LNCAP (cell line): ENCODE measurements around the gene RAB40C.

Experiments
- TF ChIP-seq, protein P1 (sequence below): fragments of 450-650 bp; IDR thresholded peaks from 2 replicates; pipeline ENCODE4 v1.5.1; 2017; ENCODE audit warnings: mild to moderate bottlenecking

The RAB40C gene

DNA sequence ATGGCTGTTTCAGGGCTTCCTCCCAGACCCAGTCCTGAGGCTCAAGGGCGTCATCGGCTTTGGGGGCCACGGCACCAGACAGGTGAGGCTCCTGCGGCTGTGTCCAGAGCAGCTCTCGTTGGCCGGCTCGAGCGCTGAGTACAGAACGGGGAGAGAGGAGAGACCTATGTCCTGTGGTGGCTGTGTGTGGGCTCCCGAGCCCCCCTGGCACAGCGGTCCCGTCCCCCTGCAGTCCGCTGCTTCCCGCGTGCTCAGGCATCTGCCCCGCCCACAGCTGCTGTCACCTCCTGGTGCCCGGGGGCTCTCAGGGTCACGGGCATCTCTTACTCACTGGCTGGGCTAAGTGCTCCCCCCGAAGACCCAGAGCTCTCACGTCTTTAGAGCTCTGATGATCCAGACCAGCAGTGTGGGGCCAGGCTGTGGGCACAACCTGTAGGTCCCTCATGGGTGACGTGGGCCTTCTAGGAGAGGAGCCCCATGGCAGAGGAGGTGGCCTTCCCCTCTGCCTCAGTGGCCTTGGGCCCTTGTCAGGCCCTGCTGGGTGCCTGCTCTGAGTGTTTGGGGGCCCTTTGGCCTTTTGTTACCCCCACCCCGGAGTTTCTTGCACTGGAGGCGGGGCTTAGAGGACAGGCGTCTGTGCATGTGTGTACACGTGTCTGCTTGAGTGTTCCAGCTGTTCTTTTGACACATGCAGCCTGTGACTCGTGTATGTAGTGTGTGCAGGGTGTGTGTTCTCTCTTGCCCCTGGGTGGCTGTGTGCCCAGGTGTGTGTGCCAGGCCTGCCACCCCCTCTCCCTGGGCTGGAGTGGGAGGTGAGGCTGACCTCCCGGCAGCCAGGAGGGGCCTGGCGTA is 62.8 kb downstream of the RAB40C start:
- TF ChIP-seq, protein P1, sequence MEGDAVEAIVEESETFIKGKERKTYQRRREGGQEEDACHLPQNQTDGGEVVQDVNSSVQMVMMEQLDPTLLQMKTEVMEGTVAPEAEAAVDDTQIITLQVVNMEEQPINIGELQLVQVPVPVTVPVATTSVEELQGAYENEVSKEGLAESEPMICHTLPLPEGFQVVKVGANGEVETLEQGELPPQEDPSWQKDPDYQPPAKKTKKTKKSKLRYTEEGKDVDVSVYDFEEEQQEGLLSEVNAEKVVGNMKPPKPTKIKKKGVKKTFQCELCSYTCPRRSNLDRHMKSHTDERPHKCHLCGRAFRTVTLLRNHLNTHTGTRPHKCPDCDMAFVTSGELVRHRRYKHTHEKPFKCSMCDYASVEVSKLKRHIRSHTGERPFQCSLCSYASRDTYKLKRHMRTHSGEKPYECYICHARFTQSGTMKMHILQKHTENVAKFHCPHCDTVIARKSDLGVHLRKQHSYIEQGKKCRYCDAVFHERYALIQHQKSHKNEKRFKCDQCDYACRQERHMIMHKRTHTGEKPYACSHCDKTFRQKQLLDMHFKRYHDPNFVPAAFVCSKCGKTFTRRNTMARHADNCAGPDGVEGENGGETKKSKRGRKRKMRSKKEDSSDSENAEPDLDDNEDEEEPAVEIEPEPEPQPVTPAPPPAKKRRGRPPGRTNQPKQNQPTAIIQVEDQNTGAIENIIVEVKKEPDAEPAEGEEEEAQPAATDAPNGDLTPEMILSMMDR: no peak

DNA sequence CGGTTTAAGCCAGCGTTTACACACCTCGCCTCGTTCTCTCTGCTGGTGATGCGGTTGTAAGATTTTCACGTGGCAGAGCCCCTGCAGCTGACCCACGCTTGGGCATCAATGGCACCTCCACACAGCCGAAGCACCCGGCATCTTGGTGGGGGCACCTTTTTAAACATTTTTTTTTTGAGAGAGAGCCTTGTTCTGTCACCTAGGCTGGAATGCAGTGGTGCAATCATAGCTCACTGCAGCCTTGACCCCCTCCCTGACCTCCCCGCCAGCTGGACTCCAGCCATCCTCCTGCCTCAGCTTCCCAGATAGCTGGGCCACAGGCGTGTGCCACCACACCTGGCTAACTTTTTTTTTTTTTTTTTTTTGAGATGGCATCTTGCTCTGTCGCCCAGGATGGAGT is 64.2 kb downstream of the RAB40C start:
- TF ChIP-seq, protein P1: no peak

DNA sequence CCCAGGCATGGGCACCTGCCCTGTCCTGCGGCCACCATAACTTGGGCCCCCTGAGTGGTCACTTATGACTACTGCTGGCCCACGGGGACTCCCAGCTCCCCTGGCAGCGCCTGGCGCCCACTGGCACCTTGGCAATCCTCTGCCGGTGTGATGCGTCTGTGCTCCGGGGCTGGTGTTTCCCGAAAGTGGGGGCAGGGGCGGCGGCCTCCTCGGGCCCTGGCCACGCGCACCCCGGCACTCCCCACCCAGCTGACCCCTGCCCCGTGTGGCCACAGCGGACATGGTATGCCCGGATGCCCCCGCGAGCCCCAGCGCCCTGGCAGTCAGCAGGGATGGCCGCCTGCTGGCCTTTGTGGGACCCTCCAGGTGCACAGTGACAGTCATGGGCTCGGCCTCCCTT is 67.6 kb downstream of the RAB40C start:
- TF ChIP-seq, protein P1: no peak

DNA sequence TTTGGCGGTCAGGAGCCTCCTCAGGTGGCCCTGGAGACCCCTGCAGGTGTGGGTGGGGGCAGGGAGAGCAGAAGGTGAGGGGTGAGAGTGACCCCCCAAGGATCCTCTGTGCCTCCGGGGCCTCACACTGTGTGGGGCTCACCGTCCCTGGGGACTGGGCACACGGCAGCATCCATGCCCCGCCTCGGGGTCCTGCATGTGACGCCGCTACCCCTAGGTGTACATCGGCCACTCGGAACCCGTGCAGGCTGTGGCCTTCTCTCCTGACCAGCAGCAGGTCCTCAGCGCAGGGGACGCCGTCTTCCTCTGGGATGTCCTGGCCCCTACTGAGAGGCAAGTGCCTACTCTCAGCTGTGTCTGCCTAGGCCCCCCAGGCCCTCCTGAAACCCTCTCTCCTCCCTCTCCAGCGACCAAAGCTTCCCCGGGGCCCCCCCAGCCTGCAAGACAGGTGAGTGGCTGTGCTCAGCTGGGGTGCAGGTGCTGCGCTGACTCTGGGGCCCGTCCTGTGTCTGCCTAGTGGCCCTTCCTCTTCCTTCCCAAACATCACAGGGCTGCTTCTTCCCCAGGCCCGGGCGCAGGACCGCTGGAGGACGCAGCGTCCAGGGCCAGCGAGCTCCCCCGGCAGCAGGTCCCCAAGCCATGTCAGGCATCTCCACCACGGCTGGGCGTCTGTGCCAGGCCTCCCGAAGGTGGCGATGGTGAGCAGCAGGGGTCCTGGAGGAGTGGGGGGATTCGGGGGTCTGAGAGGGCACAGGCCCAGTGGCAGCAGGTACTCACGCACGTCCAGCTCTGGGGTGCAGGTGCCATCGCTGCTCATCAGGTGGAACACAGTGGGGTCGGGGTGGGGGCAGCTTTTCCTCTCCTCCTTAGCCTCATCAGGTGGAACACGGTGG is 69.1 kb downstream of the RAB40C start:
- TF ChIP-seq, protein P1: peak; percentile 17; the same call in 1 of the 2 replicates

DNA sequence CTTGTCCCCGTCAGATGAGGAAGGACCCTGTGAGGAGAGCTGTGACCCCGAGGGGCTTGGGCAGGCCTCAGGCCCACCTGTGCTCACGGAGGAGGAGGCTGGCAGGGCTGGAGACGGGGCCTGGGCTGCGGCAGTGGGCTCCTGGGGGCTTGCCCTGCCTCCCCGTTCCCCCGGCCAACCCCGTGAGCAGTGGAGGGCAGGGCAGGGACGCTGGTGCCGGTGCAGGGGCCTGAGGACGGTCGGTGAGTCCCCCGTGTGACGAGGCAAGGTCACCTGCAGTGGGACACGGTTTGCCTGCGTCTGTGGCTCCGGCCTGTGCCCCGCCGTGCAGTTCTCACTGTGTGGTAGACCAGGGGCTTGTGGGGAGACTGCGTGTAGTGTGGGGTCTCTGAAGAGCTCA is 69.8 kb downstream of the RAB40C start:
- TF ChIP-seq, protein P1: no peak

DNA sequence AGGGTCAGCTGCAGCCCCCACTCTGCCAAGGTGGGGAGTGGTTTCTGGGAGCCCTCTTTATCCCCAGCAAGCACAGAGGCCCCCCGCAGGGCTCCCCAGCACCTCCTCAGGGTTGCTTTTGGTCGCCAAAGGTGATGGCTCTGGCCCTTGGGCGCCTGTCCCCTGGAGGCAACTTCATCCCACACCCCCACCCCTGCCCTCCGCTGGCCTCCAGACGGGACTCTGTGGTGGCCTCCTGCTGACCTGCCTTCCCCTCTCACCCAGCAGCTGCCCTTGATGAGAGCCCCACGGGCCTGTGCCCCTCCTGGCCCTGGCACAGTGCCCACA is 70.2 kb downstream of the RAB40C start:
- TF ChIP-seq, protein P1: no peak

DNA sequence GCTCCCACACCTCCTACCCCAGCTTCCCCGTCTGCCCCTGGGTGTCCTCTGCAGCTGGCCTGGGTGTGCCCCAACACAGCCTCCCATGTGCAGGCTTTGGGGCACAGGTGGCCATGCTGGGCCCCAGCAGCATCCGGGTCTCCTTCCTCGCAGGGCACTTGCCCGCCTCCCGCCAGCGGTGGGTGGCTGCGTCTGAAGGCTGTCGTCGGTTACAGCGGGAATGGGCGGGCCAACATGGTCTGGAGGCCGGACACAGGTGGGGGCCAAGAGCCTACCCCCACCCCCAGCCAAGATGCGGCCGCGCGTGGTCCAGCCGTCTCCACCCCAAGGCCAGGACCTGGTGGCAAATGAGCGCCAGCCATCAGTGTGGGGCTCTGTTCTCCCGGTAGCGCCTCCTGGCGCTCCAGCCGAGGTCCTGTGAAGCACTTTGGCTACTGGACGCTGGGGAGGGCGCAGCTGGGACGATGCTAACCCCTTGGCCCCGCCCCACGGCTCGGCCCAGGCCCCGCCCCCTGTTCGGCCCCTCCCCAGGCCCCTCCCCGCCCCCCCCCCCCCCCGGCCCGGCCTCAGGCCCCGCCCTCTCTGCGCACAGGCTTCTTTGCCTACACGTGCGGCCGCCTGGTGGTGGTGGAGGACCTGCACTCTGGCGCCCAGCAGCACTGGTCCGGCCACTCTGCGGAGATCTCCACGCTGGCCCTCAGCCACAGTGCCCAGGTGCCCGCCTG is 70.8 kb downstream of the RAB40C start:
- TF ChIP-seq, protein P1: peak; percentile 62
